HepG2 (cell line): ENCODE results near the gene SYNJ2.
"Not testable (repeated sequence)": the region's sequence is repeated elsewhere in the genome, so short reads cannot be mapped to it uniquely, and the experiment has no call there.

ENCODE experiments used
- ATF1 ChIP-seq: IDR thresholded peaks from 2 replicates; pipeline ENCODE4 v1.6.1; 2016; ENCODE audit warnings: mild to moderate bottlenecking, control low read depth
- DNMT1 ChIP-seq: sonication (generic); formaldehyde crosslinking; IDR thresholded peaks from 2 replicates; pipeline ENCODE4 v1.5.1; 2020; ENCODE audit warnings: mild to moderate bottlenecking, missing genetic modification reagents
- HNF1B ChIP-seq: sonication (generic); formaldehyde crosslinking; IDR thresholded peaks from 2 replicates; pipeline ENCODE4 v1.5.1; 2020; ENCODE audit warnings: mild to moderate bottlenecking, moderate library complexity, missing genetic modification reagents
- KDM3A ChIP-seq: IDR thresholded peaks from 2 replicates; pipeline ENCODE4 v1.6.1; 2018; ENCODE audit warnings: low read depth, missing compliant biosample characterization
- MXI1 ChIP-seq: IDR thresholded peaks from 3 replicates; pipeline ENCODE4 v1.6.1; 2012; ENCODE audit warnings: low read depth, low read length, inconsistent platforms, borderline replicate concordance
- SALL2 ChIP-seq: sonication (generic); formaldehyde crosslinking; IDR thresholded peaks from 2 replicates; pipeline ENCODE4 v1.8.1; 2023; ENCODE audit warnings: mild to moderate bottlenecking, missing genetic modification reagents, inconsistent platforms
- ZFP36 ChIP-seq: fragments of 150-350 bp; IDR thresholded peaks from 2 replicates; pipeline ENCODE4 v1.6.1; 2018; ENCODE audit warnings: borderline replicate concordance, low read length, low read depth; ENCODE audit not compliant: partially characterized antibody
- ZNF205 ChIP-seq: IDR thresholded peaks from 2 replicates; pipeline ENCODE4 v1.6.1; 2018; ENCODE audit warnings: missing biosample characterization, missing genetic modification reagents
- ZNF337 ChIP-seq: sonication (generic); formaldehyde crosslinking; IDR thresholded peaks from 2 replicates; pipeline ENCODE4 v1.5.1; 2020; ENCODE audit warnings: missing genetic modification reagents, low read depth, mild to moderate bottlenecking, borderline replicate concordance

- not testable (repeated sequence) for TF ChIP-seq HNF1B (CRISPR knock-in tag); ZFP36; SALL2 (CRISPR knock-in tag); ATF1 (CRISPR knock-in tag); ZNF205 (CRISPR knock-in tag); DNMT1 (CRISPR knock-in tag); MXI1; ZNF337 (CRISPR knock-in tag); KDM3A (CRISPR knock-in tag)
These were observed 9.5 kb upstream of the SYNJ2 start for GRCh38 chr6:157972177-157972576.
